Stimulated activated CD4-positive, alpha-beta T cell treated with anti-CD3 and anti-CD28 coated beads, Interleukin-2, amount 100 ng/mL, for 4 hours (primary cell): ENCODE data around the gene ARID3A.

Experiments used
- DNase-seq: peaks from one replicate; pipeline ENCODE4 v3.0.0-alpha.2; 2020; ENCODE audit warnings: low read depth

The ARID3A gene

DNA sequence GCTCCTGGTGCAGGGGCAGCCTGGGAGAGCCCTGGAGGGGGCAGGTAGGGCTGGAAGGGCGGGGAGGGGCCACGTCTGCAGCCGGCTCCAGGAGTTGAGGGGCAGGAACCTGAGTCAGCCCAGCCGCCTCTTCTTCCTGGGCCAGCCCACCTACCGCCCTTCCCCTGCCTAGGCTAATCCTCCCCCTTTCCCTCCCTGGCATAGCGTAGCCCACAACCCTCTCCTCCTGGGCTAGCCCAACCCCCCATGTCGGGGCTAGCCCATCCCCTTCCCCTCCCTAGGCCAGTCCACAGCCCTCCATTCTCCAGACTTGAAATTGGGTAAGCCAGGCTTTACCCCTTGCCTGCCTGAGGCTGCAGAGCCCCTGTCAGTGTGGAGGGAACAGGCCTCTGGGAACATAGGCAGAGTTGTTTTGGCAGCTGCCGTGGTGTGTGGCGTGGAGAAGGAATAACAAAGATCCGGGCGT lies 37.7 kb downstream of the ARID3A start:
- no peak for DNase-seq

GRCh38 chr19:964116-964520 lies 38.3 kb downstream of the ARID3A start:
- no peak for DNase-seq

DNA sequence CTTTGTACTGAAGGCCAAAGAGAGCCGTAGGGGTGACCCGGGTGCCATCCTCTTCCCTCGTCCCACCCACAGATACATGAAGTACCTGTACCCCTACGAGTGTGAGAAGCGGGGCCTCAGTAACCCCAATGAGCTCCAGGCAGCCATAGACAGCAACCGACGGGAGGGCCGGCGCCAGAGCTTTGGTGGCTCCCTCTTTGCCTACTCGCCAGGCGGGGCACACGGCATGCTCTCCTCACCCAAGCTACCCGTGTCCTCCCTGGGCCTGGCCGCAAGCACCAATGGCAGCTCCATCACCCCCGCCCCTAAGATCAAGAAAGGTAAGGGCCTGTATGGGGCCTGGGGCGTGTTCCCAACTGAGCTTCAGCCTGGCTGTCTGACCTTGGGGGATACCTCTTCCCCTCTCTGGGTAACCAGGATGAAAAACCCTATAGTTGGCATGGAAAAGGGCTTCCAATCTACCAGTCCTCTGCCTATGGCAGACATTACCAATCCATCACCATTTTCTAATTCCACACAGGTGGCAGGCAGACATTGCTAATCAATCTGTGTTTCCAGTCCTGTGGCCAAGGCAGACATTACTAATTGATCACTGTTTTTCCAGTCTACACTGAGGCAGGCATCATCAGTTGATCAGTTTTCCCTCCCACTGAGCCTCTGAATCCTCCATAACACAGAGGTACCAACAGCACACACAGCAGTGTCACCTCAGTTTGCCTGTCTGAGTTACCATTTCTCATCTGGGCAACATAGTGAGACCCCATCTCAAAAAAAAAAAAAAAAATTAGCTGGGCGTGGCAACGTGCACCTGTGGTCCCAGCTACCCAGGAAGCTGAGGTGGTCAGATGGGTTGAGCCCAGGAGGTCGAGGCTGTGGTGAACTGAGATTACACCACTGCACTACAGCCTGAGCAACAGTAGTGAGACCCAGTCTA lies 39.2 kb downstream of the ARID3A start:
- no peak for DNase-seq

DNA sequence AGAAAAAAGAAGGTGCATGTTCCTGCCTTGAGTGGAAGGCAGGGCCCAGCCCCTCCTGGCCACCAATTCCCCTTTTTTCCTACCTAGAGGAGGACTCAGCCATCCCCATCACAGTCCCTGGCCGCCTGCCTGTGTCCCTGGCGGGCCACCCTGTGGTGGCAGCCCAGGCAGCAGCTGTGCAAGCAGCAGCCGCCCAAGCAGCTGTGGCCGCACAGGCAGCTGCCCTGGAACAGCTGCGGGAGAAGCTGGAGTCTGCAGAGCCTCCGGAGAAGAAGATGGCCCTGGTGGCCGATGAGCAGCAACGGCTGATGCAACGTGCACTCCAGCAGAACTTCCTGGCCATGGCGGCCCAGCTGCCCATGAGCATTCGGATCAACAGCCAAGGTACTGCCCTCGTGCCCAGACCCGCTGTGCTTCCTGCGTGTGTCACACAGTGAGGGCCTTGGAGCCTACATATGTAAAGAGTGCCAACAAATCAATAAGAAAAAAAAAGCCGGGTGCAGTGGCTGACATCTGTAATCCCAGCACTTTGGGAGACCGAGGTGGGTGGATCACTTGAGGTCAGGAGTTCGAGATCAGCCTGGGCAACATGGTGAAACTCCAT lies 40.8 kb downstream of the ARID3A start:
- DNase-seq, result no peak

DNA sequence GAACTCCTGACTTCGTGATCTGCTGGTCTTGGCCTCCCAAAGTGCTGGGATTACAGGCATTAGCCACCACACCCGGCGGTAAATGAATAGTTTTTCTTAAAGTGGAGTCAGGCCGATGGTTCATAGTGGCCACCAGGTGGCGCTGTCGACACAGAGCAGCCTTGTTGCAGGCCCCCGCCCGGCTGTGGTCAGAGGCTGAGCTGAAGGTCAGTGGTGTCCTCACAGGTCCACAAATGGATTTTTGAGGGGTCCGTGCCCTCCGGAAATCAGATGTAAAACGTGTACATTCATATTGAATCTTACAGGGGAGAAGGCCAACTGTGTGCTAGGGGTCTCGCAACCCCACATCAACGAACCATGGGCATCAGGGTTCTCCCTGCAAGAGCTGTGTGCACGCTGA lies 44.9 kb downstream of the ARID3A start:
- no peak for DNase-seq

- no peak for DNase-seq
Measured at GRCh38 chr19:971795-972194, 46.0 kb downstream of the ARID3A start.

DNA sequence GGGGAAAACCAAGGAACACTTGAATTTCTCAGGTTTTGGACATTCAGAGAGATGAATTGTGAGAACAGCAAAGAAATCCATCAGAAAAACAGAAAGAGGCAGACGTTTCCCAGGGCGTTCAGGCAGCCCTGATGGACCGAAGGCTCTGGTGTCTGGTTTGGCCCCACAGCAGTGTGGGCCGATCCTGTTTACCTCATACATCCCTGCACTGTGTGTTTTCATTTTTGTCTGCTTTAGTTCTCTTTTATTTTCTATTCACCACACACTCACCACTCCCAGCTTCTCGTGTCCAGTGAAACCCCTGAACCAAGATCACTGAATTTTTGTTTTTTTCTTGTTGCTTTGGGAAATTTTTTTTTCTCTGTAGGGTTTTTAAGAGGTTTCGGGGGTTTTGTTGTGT lies 46.4 kb downstream of the ARID3A start:
- DNase-seq, result no peak

DNA sequence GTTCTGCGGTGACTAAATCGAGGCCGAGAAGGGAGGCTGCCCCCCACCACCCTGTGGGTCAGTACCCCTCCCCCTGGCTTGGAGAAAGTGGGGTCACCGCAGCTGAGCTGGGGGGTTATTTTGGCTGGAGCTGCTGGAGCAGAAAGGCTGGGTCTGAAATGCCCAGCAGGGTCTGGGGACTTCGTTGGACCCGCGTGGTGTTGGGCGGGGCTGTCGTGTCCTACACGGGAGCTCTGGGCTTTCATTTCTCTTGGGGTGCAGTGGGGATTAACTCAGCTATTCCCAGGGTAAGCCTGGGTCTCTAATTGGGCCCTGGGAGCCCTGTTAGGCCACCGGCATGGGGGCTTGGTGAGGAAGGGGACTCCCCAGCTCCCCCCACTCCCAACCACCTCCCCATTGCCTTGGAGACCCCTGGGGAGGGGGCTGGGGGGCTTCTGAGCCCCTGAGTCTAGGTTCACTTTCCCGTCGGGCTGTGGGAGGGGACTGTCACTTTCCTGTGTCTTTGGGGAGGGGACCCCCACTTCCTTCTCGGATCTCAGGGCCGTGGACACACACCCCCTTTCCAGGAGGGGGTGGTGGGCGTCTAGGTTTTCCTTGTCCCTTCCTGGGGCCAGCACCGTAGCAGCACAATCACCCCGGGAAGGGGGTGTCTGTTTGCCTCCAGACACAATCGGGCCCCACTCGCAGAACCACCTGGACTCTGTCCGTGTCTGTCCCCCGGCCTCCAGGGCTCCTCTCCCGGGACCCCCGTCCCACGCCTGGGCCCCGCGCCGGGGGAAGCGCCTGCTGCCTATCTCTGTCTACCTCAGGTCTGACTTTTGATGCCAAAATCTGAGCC lies 48.1 kb downstream of the ARID3A start:
- DNase-seq, result no peak

DNA sequence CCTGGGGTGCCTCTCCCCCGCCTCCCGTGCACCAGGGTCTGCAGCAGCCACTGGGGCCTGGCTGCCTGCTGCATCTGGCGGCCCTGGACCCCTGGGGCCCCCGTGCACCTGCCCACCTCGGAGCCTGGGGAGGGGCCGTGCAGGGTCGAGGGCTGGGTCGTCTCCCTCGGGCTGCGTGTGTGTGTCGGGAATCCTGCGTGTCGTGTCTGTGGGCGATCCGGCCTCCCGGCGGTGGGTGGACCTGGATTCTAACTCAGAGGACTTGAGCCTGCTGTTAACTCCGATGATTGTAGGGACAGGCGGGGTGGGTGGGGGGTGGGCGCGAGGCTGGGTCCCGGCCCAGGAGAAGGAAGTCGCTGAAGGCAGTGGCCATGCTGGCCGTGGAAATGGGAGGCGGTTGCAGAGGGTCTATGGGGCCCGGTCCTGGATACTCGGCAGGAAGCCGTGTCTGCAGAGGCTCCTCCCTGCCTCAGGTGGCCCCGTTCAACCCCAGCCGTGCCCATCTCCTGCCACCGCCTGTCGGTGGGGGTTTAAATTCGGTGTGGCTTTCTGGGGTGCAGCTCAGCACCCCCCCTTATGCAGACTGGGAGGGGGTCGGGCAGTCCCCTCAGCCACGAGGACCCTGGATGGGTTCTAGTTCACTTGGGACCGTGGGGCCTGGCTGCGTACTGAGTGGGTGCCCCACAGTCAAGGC lies 48.9 kb downstream of the ARID3A start:
- no peak for DNase-seq

GRCh38 chr19:976476-976875 lies 50.6 kb downstream of the ARID3A start:
- DNase-seq, result no peak

DNA sequence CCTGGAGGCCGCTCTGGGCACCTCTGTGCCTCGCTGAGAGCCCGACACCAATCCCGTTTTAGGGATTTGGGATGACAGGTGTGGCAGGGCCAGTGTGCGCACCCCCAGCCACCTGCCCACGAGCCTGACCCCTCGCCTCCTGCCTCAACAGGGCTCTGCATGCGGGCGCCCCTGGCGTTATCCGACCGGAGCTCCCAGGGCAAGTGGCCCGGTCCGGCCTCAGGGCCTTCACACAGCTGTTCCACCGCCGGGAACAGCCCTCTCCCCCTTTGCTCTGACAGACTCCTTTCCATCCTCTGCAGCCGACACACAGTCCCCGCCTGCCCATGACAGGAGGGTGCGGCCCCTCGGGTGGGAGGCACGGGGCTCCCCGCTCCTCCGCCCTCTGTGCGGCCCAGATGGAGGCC lies 51.2 kb downstream of the ARID3A start:
- DNase-seq, result no peak

- DNase-seq, result no peak
Measured at GRCh38 chr19:979318-979741, 53.5 kb downstream of the ARID3A start.

DNA sequence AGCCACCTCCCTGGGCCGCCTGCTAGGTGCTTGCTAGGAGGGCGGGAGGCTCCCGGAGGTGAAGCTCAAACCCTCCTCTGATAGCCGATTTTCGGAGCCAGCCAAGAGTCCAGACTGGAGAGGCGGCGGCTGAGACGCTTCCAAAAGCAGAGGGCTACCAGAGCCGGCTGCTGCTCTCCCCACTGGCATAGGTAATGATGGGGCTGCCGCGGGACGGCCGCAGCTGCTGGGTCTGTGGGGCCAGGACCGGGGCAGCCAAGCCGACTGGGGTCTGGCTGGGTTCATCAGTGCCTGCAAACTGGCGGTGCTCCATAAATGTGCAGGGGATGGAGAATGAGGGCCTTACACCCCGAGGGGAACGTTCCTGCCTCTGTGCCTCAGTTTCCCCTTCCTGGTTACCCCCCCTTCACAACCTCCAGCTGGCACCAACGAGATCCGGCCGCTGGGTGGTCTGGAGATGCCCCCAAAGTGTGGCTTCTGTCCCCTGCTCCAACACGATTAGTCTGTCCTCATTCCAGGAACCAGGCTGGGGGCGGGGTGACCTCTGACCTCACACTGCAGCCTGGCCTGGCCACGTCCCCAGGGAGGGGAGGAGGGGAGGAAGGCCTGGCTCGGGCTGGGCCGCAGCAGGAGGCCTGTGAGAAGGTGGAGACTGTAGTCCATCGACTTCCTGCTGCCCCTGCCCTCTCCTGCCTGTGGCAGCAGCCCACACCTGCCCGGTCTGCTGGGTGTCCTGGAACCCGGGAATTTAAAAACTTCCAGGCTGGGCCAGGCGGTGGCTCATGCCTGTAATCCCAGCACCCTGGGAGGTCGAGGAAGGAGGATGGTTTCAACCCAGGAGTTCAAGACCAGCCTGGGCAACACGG lies 54.5 kb downstream of the ARID3A start:
- DNase-seq, result no peak

DNA sequence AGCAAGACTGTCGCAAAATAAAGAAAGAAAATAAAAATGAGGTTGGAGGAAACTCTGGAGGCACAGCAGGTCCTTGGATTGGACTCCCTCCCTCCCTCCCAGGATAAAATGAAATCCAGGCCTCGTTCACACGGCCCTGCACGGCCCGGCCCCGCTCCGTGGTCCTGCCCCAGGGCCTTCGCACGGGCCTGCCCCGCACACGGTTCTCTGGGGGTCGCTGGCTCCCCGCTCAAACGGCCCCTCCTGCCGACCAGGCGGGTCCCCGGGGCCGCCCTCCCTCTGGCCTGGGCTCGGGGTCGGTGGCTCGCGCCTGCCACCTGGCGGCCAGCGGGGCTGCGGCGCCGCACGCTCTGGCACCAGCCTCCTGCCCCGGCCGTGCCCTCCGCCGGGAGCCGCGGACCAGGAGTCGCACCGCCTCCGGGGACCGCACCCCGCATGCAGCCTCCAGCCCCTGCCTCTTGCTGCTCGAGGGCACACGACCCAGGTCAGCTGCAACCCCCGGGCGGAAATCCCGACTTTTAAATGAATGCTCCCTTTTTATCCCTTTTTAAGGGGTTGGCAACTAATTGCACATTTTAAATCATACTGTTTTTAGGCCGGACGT lies 56.8 kb downstream of the ARID3A start:
- peak; percentile 57 for DNase-seq

DNA sequence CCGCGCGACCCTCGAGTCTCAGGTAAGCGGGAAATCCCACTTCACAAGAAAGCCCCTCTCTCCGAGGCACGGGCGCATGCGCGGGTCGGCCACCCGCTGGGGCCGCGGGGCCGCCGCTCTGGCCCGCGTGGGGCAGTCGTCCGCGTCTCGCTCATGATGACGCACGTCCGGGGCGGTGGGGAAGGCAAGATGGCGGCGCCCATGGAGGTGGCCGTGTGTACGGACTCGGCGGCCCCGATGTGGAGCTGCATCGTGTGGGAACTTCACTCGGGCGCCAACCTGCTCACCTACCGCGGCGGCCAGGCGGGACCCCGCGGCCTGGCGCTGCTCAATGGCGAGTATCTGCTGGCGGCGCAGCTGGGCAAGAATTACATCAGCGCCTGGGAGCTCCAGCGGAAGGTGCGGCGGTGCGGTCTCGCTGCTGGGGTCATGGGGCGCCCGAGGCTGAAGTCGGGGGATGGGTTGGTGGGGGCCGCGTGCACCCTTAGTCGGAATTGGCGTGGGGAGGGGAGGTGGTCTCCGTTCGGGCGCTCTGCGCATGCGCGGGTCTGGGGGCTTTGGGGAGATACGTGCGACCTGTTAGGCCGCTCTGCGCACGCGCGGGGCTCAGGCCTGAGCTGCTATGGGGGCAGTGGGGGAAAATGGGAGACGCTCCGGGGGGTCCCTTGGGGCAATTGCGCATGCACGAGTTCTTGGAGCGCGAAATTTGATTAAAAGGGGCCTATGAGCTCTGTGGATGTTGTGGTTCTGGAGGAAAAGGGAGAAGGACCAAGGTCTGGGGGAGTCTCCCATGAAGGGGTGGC lies 58.5 kb downstream of the ARID3A start, which contains the start of gene WDR18:
TSS of gene WDR18 (plus strand) at position 181 of the 803 bp plus-strand sequence. CDS start at position 190, 9 bp downstream.
- DNase-seq, result peak; percentile 87

DNA sequence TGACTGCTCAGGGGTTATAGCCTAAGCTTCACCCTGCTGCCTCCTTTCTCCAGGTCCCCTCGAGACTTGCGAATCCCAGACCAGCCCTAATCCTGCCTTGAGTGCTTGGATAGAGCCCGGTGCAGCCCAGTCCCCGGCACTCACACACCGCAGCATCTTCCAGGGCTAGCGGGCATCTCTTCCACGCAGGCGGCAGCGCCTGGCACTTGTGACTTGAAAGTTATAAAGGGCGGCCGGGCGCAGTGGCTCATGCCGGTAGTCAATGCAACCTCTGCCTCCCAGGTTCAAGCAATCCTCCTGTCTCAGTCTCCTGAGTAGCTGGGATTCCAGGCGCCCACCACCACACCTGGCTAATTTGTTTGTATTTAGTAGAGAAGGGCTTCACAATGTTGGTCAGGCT lies 60.2 kb downstream of the ARID3A start:
- DNase-seq, result no peak

DNA sequence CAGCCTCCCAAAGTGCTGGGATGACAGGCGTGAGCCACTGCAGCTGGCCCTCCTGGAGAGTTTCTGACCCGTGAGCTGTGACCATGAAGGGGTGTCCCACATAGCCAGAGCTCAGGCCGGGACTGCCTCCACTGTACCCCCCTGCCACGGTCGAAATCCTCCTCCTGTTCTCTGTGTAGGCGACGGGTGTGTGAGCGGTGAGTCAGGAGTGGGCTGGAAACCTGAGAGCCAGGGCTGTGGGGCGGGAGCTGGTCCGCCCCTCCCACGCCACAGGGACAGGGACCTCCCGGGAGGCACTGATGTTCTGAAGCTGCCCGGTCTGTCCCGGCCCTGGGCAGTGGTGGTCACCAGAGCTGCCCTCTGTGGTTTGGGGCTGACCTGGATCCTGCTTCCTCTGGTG lies 62.2 kb downstream of the ARID3A start:
- DNase-seq, result no peak

DNA sequence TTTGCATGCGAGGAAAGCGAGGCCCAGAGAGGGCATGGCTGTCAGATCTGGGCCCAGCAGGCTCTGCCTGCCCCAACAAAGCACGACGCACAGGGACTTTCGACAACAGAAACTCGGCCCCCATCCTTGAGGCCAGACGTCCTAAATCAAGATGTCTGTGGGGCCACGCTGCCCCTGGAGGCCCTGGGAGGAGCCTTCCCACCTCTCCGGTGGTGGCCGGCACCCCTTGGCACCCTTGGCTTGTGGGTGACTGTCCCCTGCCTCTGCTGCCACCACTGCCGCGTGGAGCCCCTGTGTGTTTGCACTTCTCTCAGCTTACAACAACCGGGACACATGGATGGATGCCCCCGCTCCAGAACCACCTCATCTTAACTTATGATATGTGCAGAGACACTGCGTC lies 62.7 kb downstream of the ARID3A start:
- no peak for DNase-seq

DNA sequence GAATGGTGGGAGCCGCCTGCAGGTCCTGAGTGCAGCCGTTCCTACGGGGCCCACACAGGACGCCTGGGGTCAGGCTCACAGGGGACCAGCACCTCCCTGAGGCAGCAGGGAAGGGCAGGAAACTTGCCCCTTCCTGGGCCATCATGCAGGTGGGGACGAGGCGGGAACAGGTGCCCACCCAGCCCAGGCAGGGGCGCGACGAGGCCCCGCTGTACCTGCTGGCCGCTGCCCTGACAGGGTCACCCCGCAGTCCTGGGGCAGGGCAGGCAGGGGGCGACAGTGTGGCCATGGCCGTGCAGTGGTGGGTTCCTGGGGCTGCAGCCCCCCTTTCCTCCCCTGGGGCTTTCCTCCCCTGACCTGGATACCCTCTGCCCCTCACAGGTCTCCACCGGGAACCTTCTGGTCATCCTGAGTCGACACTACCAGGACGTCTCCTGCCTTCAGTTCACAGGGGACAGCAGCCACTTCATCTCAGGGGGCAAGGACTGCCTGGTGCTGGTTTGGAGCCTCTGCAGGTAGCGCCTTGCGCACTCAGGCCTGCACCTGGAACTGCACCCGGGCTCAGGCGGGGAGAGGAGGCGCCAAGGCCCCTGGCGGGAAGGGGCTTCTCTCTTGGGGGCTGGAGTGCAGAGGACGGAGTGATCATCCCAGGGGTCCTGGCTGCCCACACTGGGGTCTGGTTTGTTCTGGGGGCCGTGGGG lies 63.7 kb downstream of the ARID3A start:
- no peak for DNase-seq
